Measurements from ENCODE around the gene GLRB.
"Not testable (repeated sequence)": the region's sequence is repeated elsewhere in the genome, so short reads cannot be mapped to it uniquely, and the experiment has no call there.

The GLRB gene

GRCh38 chr4:157075811-157076577 is at the start of gene GLRB:
Gene GLRB (plus strand): TSS chr4:157076150. CDS start chr4:157078025, 1,875 bp downstream.
- peak; percentile 6 for DNase-seq

GRCh38 chr4:157035471-157035870 is 40.5 kb upstream of the GLRB start:
- no peak for DNase-seq

GRCh38 chr4:157040405-157040804 is 35.5 kb upstream of the GLRB start:
- no peak for DNase-seq

- DNase-seq, result no peak
Measured at GRCh38 chr4:157043131-157043530, 32.8 kb upstream of the GLRB start.

- peak; percentile 0 for DNase-seq
Measured at GRCh38 chr4:157045507-157046127, 30.3 kb upstream of the GLRB start.

- DNase-seq, result no peak
Measured at GRCh38 chr4:157048248-157048647, 27.7 kb upstream of the GLRB start.

GRCh38 chr4:157050561-157050960 is 25.4 kb upstream of the GLRB start:
- DNase-seq, result no peak

GRCh38 chr4:157052429-157053040 is 23.4 kb upstream of the GLRB start:
- DNase-seq, result no peak

GRCh38 chr4:157057218-157057617 is 18.7 kb upstream of the GLRB start:
- DNase-seq, result no peak

GRCh38 chr4:157058899-157059298 is 17.1 kb upstream of the GLRB start:
- not testable (repeated sequence) for DNase-seq

GRCh38 chr4:157072002-157072401 is 3.9 kb upstream of the GLRB start:
- DNase-seq, result no peak

GRCh38 chr4:157075401-157075800 is 549 bp upstream of the GLRB start:
- no peak for DNase-seq

- DNase-seq, result peak; percentile 6
Measured at GRCh38 chr4:157076578-157076947, 613 bp downstream of the GLRB start.

- no peak for DNase-seq
Measured at GRCh38 chr4:157079441-157079840, 3.5 kb downstream of the GLRB start.

GRCh38 chr4:157080605-157081004 is 4.7 kb downstream of the GLRB start:
- no peak for DNase-seq

- DNase-seq, result no peak
Measured at GRCh38 chr4:157095716-157096115, 19.8 kb downstream of the GLRB start.

GRCh38 chr4:157096439-157096838 is 20.5 kb downstream of the GLRB start:
- DNase-seq, result no peak

- no peak for DNase-seq
Measured at GRCh38 chr4:157099506-157099905, 23.6 kb downstream of the GLRB start.

GRCh38 chr4:157104541-157104940 is 28.6 kb downstream of the GLRB start:
- DNase-seq, result no peak

- no peak for DNase-seq
Measured at GRCh38 chr4:157114671-157115070, 38.7 kb downstream of the GLRB start.

GRCh38 chr4:157115613-157116335 is 39.8 kb downstream of the GLRB start:
- DNase-seq, result no peak

GRCh38 chr4:157121401-157121800 is 45.5 kb downstream of the GLRB start:
- no peak for DNase-seq

- no peak for DNase-seq
Measured at GRCh38 chr4:157127571-157127970, 51.6 kb downstream of the GLRB start.

GRCh38 chr4:157128395-157128794 is 52.4 kb downstream of the GLRB start:
- no peak for DNase-seq

All from NCI-H2171 (cell line).